Measurements from ENCODE around the gene WBP1L. TPM values are rescaled to one million over a fixed set of nuclear protein-coding genes. Genes with fewer than 3 reads are reported as not detected.
"Not testable (repeated sequence)": the region's sequence is repeated elsewhere in the genome, so short reads cannot be mapped to it uniquely, and the experiment has no call there.

Gene WBP1L
- polyA plus RNA-seq, 3 donors, result 13.4 to 64.1 (median 36.3) TPM

DNA sequence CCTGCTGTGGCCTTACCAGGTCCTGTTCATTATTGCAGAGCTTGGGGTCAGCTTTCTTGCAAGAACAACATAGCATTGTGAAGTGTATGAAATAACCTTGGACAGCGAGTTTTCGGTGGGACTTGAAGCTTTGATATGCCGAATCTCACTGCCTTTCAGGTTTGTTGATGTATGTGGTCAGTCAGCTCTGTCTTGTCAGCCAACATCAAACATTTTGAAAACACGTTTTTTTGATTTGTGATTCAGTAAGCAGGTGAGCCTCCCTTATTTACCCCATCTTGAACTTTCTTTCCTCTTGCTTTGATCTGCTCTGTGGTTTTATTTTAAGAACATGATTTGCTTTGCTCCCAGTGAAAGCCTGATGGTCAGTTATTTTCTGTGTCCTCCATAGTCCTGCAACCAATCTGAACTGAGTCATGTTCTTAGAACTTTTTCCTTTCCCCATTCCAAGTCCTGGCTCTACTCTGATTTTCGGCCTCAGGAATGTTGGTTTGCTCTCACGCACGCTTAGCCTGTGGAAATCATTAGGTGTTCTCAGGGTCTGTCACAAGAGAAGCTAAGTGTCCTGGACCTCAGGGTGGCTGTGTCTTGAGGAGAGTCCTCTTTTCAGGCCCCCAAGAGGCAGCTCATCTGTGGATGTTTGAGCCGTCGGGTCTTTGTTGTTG is 8.7 kb downstream of the WBP1L start:
- H3K27ac ChIP-seq (ENCODE audit: low read depth, low read length), result peak overlapping the region; percentile 10
- WGBS, 3 donors, result 76 to 84% (median 77%) methylated on average over 9 of the region's 9 CpGs

- WGBS, 3 donors, result 76 to 83% (median 82%) methylated on average over 4 of the region's 4 CpGs
- H3K27ac ChIP-seq (ENCODE audit: low read depth, low read length), result peak overlapping the region; percentile 10
These were observed 9.4 kb downstream of the WBP1L start for GRCh38 chr10:102752934-102753664.

DNA sequence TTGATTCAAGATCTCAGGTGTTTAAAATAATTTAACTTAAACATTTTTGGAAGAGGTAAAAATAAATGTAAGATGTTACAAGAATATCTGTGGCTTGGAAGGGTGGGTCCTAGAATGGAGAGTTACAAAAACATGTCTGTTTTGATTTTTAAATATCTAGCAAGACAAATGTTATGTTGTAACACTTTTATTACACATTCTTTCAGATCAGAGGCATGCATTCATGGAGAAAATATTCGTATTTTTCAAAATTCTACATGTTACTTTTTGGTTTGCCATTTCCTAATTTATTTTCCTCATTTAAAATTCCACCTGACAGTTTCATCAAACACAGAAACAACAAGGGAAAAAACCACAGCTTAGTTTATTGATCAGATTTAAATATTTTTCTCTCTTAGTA is 10.0 kb downstream of the WBP1L start:
- 52 to 79% (median 58%) methylated on average over 1 of the region's 1 CpG for WGBS, 3 donors
- H3K27ac ChIP-seq (ENCODE audit: low read depth, low read length), result no peak overlapping the region

DNA sequence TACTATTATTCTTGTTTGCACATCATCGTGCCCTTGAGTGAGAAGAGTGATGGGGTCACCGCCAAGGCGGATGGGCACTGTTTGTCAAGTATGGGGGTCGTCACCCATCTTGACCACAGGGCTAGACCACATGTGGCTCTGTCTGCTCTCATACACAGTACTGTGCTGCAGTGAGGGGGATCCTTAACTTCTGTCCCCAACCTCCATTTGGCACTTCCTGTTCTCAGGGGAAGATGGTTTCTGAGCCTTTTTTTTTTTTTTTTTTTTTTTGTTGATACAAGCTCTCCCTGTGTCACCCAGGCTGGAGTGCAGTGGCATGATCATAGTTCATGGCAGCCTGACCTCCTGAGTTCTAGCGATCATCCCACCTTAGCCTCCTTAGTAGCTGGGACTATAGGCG is 13.6 kb downstream of the WBP1L start:
- WGBS, 3 donors, result 93 to 96% (median 94%) methylated on average over 6 of the region's 6 CpGs
- H3K27ac ChIP-seq (ENCODE audit: low read depth, low read length), result no peak overlapping the region

GRCh38 chr10:102758240-102758932 is 14.6 kb downstream of the WBP1L start:
- 67 to 76% (median 73%) methylated on average over 9 of the region's 9 CpGs for WGBS, 3 donors
- H3K27ac ChIP-seq (ENCODE audit: low read depth, low read length), result no peak overlapping the region

DNA sequence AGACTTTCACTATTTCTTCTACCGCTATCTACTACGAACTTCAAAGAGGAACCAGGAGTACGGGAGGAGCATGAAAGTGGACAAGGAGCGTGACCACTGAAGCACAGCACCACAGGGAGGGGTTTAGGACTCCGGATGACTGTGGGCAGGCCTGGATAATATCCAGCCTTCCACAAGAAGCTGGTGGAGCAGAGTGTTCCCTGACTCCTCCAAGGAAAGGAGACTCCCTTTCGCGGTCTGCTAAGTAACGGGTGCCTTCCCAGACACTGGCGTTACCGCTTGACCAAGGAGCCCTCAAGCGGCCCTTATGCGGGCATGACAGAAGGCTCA is 15.2 kb downstream of the WBP1L start:
- 37 to 80% (median 49%) methylated on average over 6 to 7 of the region's 12 CpGs for WGBS, 3 donors
- H3K27ac ChIP-seq (ENCODE audit: low read depth, low read length), result not testable (repeated sequence)

GRCh38 chr10:102759497-102760210 is 15.9 kb downstream of the WBP1L start:
- H3K27ac ChIP-seq (ENCODE audit: low read depth, low read length), result no peak overlapping the region
- 93 to 99% (median 93%) methylated on average over 3 of the region's 3 CpGs for WGBS, 3 donors

GRCh38 chr10:102761981-102762380 is 18.2 kb downstream of the WBP1L start:
- H3K27ac ChIP-seq (ENCODE audit: low read depth, low read length), result no peak overlapping the region
- WGBS, 3 donors, result 94 to 98% (median 95%) methylated on average over 4 of the region's 4 CpGs

- no peak overlapping the region for H3K27ac ChIP-seq (ENCODE audit: low read depth, low read length)
- 63 to 68% (median 67%) methylated on average over 7 of the region's 7 CpGs for WGBS, 3 donors
These were observed 18.8 kb downstream of the WBP1L start for GRCh38 chr10:102762401-102763015.

DNA sequence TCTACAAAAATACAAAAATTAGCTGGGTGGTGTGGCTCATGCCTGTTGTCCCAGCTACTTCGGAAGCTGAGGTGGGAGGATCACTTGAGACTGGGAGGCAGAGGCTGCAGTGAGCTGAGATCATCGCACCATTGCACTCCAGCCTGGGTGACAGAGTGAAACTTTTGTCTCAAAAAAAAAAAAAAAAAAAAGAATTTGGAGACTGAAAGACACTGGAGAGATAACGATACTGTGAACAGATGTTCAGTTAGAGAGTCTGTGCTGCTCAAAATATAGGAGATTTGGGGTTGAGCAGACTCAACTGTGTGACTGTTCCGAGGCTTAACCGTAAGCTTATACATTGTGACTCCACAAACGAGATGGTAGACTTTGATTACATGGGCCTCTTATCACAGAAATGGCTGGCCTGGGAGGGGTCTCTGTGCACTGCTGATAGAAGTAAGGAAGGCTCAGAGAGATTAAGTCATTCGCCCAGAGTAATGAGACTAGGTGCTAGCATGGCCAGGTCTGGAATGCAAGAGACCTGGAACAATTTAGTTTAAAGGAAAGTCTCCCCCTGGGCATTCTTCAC is 19.4 kb downstream of the WBP1L start:
- H3K27ac ChIP-seq (ENCODE audit: low read depth, low read length), result no peak overlapping the region
- WGBS, 3 donors, result 69 to 86% (median 73%) methylated on average over 7 of the region's 7 CpGs

GRCh38 chr10:102764470-102765161 is 20.9 kb downstream of the WBP1L start:
- WGBS, 3 donors, result 56 to 74% (median 69%) methylated on average over 6 of the region's 6 CpGs
- H3K27ac ChIP-seq (ENCODE audit: low read depth, low read length), result no peak overlapping the region

DNA sequence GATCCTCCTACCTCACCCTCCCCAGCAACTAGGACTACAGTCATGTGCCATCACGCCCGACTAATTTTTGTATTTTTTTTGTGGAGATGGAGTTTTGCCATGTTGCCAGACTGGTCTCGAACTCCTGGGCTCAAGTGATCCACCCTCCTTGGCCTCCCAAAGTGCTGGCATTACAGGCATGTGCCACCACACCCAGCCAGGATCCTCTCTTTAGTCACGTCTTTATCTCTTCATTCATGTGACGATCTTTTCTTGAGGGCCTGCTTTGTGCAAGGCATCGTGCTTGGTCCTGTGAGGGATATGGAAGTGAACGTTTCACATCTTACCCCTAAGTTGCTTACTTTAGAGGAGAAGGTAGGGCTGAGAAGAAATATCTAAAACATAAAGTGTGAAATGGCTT is 21.6 kb downstream of the WBP1L start:
- H3K27ac ChIP-seq (ENCODE audit: low read depth, low read length), result no peak overlapping the region
- WGBS, 3 donors, result 78 to 87% (median 81%) methylated on average over 7 of the region's 7 CpGs

GRCh38 chr10:102767428-102768160 is 23.8 kb downstream of the WBP1L start:
- H3K27ac ChIP-seq (ENCODE audit: low read depth, low read length), result no peak overlapping the region
- 91 to 93% (median 91%) methylated on average over 9 of the region's 9 CpGs for WGBS, 3 donors

- no peak overlapping the region for H3K27ac ChIP-seq (ENCODE audit: low read depth, low read length)
- WGBS, 3 donors, result 49 to 79% (median 75%) methylated on average over 7 of the region's 7 CpGs
These were observed 25.8 kb downstream of the WBP1L start for GRCh38 chr10:102769375-102770107.

DNA sequence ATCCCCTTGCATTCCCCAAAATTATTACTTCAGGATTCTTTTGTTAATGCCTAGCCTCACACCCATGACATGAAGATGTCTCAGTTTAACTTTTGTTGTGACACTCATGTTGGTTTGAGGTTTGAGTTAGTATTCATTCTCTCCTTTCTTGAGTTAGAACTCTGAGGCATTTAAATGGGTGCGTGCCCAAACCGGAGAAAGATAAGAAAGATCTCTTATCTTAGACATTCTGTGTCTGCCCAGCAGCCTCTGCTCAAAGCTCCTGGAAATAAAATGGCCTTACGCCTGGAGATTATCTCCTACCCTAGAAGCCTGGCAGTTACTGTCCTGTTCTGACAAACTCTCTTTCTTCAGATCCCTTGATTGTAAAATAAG is 26.3 kb downstream of the WBP1L start:
- WGBS, 3 donors, result 65 to 83% (median 77%) methylated on average over 3 of the region's 3 CpGs

DNA sequence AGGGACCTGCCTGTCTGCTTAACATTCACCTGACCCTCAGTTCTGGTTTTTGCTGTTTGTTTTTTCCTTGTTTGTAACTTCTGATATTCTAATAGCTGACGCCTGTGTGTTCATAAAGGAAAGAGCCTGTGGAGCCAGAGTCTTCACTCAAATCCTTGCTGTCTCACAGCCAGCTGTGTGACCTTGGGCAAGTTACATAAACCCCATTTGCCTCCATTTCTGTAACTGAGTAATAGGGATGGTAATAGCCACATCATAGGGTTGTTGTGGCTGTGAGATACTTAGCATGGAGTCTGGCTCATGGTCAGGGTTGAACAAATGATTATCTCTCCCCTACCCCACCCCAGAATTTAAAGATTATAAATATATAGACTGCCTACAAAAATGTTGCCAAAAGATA is 27.0 kb downstream of the WBP1L start:
- 19 to 86% (median 57%) methylated on average over 1 of the region's 1 CpG for WGBS, 3 donors
- H3K27ac ChIP-seq (ENCODE audit: low read depth, low read length), result no peak overlapping the region

More for the DNA sequence above, 26.3 kb downstream of the WBP1L start:
- H3K27ac ChIP-seq (ENCODE audit: low read depth, low read length), result no peak overlapping the region

All from adipose tissue (tissue), 3 donors.